ENCODE measurements around the gene FOXJ3.

The FOXJ3 gene

DNA sequence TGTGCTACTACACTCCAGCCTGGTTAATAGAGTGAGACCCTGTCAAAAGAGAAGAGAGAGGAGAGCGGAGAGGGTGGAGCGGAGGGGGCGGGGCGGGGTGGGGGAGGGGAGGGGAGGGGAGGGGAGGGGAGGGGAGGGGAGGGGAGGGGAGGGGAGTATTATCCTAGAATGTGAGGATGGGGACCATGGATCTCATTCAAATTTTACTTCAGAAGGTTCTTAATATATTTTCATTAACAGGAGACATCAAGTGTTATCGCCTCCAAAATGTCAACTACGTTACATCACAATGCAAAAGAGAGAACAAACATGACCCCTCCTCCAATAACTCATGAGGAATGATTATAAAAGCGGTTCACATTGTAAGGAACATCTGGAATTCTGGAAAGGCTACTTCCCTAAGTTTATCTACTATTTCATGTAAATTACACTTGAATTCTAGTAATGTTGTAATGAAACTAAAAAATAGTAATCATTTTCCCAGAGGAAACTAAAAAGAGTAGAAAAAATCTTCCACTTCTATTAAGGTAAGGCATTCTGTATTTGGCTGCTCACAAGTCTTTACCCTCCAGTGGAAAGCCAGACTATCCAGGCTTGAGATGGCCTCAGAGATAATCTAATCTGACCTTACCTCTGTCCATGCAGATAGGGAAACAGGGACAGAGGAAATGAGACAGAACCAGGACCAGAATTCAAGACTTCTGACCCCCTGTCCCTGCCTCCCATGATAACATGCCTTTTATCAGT lies 151.7 kb downstream of the FOXJ3 start:
- no peak for DNase-seq

- no peak for DNase-seq
These were observed 153.3 kb downstream of the FOXJ3 start for GRCh38 chr1:42181687-42182086.

GRCh38 chr1:42179900-42180329 lies 155.1 kb downstream of the FOXJ3 start:
- no peak for DNase-seq

GRCh38 chr1:42179275-42179674 lies 155.8 kb downstream of the FOXJ3 start:
- DNase-seq = no peak

DNA sequence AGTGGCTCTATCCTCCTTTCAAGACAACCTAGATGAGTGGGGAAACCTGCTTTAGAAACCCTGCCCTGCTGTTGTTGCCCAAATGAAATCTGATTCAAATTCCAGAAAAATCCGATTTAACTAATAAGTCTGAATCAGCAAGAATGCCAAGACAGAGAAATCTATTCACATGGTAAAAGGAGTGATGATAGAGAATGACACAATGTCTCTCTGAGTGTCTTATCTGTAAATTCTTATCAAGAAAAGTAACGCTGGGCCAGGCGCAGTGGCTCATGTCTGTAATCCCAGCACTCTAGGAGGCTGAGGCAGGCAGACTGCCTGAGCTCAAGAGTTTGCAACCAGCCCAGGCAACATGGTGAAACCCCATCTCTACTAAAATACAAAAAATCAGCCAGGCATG lies 156.8 kb downstream of the FOXJ3 start:
- no peak for DNase-seq

GRCh38 chr1:42177541-42177981 lies 157.5 kb downstream of the FOXJ3 start:
- DNase-seq = no peak

- DNase-seq = peak in 1 of 2 experiments; percentile 5
These were observed 158.0 kb downstream of the FOXJ3 start for GRCh38 chr1:42176902-42177519.

DNA sequence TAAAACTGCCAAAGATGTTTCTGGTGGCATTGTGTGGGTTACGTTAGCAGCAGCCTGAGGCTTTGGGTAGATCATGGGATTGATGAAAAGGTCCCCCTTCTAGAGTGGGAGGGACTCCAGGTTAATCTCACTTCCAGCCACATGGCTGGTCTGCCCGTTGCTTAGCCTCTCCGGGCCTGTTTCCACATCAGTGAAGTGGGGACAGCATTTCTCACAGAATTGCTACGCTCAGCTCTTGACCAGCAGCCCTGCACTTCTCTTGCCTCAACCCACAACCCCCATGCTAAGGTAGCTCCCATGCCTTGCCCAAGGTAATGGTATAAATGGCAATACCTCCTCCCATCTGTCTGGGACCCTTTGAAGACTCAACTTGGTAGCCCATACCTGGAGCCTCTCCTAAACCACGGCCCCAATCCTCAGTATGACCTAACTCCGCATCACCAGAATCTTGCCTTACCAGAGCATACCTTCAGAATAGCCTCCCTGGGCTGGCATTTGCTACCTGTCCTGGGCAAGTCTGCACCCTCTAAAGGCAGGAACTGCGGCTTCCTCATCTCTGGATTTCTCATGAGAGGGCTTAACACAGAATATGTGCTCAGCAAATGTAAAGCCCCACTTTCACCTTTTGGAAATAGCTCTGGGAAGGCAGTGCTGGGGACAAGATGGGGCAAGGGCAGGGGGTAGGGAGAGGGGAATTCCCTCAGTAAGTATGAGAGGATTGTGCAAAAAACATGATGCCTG lies 159.6 kb downstream of the FOXJ3 start:
- no peak for DNase-seq

DNA sequence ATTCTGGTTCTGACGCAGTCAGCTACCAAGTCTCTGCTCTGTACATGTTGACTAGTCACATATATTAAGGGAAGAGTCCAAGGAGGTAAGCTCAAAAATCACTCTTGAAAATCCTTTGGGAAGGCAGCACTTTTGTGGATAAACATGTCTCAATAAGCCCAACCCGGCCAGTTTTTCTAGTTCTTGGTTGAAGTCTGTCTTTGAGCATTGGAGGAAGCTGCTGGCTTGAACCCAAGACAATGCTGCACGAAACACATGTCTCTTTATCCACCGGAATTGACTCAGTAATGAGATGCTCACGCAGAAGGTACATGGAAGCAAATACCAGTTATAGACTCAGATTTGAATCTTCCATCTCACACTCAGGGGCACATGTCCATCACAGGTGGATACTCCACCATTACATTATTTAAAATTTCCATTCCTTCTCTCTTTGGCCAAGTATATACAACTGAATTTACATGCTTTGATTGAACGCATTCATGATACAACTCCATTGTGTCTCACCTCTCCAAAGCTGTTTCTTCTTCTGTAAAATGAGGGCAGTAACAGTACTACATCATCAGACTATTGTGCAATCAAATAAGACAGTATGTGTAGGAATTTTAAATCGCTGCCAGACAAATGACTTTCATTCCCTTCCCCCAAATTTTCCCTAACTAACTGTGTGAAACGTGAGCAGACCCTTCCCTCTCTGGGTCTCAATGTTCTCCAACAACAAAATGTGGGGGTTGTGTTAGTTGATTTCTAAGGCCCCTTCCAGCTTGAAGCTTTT lies 160.9 kb downstream of the FOXJ3 start:
- DNase-seq = no peak

DNA sequence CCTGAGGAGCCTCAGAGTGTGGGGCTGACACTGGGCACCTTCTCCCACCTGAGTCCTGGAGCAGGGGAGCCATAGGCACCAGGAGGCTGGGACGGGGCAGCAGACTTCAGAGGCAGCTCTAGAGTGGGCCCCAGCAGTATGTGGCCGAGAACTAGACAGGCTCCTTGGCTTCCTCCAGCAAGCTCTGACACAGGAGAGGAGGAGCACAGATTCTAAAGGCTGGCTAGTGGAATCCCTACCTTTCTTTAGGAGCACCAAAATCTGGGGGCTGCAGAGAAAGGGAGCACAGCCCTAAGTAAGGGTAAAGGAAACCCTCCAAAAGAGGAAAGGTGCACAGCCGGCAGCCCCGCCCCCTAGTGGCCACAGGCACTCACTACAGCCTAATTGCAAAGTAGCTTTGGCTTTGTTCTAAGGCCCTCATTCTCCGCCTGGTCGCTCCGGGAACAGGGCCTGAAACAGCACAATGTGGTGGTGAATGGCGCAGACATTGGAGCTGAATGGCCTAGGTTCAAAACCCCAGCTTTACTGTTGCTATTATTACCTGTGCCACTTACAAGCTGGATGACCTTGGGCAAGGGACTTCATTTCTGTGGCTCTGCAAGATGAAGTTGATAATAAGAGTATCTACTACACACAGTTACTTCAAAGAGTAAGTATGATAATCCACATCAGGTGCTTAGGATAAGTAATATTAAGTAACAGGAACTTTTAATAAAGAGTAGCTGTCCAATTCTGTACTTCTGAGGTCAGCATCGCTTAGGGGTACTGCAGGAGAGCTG lies 161.7 kb downstream of the FOXJ3 start:
- DNase-seq = peak in 1 of 2 experiments; percentile 12

DNA sequence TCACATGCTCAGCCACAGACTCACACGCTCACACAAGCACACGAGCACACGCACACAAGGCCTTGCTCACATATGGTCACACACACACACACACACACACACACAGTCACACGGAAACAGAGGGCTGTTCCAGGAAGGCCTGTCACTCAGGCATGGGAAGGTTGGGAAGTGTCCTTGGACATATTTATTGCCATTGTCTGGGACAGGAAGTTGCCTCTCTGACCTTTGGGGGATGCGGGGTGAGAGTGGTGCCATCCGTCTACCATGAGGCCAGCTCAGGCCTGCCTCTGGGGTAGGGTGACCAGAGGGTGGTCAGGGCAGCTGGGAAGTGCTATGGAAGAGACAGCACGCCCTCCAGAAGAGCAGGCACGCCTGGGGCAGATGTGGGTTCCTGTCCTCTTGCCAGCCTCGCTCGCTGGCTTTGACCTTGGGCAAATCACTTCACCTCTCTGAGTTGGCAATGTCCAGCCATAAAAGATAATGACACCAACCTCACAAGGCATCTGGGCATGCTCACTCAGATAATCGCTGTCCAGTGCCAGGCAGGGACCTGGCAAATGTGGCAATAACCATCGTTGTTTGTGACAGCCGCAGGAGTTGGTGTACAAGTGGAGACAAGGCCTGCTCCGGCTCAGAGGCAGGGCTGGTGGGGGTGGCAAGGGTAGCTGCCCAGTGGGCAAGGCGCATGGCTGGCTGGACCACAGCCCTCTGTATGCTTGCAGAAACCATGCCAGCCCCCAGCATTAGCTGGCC lies 162.5 kb downstream of the FOXJ3 start:
- DNase-seq = no peak

GRCh38 chr1:42171679-42172266 lies 163.3 kb downstream of the FOXJ3 start:
- no peak for DNase-seq

GRCh38 chr1:42170779-42171621 lies 164.0 kb downstream of the FOXJ3 start:
- no peak for DNase-seq

DNA sequence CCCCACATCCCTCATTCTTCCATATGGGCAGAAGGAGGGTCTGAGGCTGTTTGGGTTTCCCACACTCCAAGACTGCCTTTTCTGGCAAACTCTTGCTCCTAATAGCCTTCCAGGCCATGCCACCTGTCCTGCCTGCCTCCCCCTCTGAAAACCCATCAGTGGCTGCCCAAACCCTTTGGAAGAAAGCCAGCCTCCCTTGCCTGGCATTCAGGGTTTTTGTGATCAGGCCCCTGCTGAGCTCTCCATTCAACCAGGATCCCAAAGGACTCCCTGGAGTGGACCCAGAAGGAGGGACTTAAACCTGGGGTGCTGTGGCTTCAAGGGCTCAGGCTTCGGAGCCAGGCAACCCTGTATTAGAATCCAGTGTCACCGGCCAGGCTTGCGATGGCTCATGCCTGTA lies 166.3 kb downstream of the FOXJ3 start:
- no peak for DNase-seq

GRCh38 chr1:42168391-42168670 lies 166.7 kb downstream of the FOXJ3 start:
- no peak for DNase-seq

DNA sequence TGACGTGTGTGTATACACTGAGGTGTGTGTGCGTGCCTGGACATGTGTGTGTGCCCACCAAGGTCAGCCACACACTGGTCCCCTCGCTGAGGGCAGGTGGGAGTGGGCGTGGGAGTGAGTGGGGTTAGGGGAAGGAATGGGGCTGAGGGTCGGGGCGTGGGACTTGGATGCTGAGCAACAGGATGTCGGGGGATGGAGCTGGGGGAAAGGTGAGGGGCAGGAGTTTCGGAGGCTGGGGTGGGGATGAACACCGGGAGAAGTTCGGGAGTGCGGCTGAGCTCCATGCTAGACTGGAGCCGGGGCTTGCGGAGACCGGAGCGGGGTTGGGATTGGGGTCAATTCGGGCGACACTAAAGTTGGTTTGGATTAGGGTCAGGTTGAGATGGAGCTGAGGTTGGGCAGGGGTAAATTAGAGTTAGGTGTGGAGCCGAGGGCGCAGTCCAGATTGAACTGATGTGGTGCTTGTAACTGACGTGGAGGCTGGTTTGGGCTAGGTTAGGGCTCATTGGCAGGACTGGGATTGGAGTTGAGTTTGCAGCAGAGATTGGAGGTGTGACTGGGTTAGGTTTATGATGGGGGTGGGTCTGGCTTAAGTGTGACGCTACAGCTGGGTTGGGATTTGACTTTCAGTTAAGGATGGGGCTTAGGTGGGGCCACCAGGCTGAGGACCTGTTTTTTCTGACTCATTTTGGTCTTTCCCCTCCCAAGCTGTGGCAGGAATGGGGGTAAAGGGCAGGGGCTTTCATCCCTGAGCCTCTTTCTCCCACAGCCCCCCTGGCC lies 167.2 kb downstream of the FOXJ3 start:
- DNase-seq = no peak

GRCh38 chr1:42165511-42166210 lies 169.4 kb downstream of the FOXJ3 start:
- peak; percentile 24 to 56 for DNase-seq

GRCh38 chr1:42164551-42165420 lies 170.2 kb downstream of the FOXJ3 start, which contains the start of gene GUCA2A:
Gene GUCA2A, minus strand, starts transcription at chr1:42164745. Its CDS starts 33 bp downstream, at chr1:42164712.
- DNase-seq = no peak

All from NCI-H187 (cell line).